ENCODE measurements around the gene LRP8.
"Not testable (repeated sequence)": the region's sequence is repeated elsewhere in the genome, so short reads cannot be mapped to it uniquely, and the experiment has no call there.

Gene LRP8

DNA sequence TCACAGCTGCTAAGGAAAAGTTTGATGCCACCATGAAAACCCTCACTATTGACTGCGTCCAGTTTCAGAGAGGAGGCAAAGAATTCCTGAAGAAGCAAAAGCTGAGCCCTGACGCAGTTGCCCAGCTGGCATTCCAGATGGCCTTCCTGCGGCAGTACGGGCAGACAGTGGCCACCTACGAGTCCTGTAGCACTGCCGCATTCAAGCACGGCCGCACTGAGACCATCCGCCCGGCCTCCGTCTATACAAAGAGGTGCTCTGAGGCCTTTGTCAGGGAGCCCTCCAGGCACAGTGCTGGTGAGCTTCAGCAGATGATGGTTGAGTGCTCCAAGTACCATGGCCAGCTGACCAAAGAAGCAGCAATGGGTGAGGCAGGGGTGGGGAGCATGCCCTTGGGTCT lies 116.9 kb downstream of the LRP8 start:
- no peak for DNase-seq (ENCODE audit: low read depth)

DNA sequence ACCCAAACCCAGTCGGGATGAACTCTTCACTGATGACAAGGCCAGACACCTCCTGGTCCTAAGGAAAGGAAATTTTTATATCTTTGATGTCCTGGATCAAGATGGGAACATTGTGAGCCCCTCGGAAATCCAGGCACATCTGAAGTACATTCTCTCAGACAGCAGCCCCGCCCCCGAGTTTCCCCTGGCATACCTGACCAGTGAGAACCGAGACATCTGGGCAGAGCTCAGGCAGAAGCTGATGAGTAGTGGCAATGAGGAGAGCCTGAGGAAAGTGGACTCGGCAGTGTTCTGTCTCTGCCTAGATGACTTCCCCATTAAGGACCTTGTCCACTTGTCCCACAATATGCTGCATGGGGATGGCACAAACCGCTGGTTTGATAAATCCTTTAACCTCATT lies 117.5 kb downstream of the LRP8 start:
- DNase-seq (ENCODE audit: low read depth), result no peak

DNA sequence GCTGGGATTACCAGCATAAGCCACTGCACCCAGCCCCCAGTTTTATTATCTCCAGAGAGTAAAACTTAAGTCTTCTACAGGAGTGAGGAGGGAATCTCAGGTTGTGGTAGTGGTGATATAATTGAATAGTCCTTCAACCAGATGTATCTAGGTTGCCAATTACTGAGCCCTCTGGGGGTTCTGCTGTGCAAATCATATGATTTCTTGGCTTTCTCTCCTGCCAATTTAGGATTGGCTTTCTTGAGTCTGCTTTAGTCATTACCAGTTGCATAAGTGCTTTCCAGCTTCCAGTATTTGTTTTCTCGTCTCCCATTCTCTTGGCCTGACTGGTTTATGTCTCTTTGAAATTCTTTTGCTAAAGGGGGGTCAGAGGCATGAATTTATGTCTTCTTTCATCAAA lies 120.1 kb downstream of the LRP8 start:
- no peak for DNase-seq (ENCODE audit: low read depth)

DNA sequence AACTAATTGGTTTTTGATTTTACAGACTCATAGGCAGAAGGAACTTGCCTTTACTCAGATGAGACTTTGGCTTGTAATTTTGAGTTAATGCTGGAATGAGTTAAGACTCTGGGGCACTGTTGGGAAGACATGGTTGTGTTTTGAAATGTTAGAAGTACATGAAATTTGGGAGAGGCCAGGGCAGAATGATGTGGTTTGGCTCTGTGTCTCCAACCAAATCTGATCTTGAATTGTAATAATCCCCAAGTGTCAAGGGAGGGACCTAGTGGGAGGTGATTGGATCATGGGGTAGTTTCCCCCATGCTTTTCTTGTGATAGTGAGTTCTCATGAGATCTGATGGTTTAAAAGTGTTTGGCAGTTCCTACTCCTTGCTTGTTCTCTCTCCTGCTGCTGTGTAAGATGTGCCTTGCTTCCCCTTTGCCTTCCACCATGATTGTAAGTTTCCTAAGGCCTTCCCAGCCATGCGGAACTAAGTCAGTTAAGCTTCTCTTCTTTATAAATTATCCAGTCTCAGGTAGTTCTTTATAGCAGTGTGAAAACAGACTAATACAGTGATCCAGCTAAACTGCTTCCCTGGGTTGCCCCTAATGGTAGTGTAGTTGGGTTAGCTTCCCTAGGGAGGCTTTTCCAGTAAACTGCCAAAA lies 121.0 kb downstream of the LRP8 start:
- DNase-seq (ENCODE audit: low read depth), result no peak

DNA sequence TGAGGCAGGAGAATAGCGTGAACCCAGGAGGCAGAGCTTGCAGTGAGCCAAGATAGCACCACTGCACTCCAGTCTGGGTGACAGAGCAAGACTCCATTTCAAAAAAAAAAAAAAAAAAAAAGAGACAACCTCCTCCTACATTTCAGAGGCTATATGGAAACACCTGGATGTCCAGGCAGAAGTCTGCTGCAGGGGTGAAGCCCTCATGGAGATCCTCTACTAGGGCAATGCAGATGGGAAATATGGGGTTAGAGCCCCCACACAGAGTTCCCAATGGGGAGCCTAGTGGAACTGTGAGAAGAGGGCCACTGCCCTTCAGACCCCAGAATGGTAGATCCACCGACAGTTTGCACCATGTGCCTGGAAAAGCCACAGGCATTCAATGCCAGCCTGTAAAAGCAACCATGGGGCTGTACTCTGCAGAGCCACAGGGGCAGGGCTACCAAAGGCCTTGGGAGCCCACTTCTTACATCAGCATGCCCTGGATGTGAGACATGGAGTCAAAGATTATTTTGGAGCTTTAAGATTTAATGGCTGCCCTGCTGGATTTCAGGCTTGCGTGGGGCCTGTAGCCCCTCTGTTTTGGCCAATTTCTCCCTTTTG lies 121.7 kb downstream of the LRP8 start:
- DNase-seq (ENCODE audit: low read depth), result not testable (repeated sequence)

DNA sequence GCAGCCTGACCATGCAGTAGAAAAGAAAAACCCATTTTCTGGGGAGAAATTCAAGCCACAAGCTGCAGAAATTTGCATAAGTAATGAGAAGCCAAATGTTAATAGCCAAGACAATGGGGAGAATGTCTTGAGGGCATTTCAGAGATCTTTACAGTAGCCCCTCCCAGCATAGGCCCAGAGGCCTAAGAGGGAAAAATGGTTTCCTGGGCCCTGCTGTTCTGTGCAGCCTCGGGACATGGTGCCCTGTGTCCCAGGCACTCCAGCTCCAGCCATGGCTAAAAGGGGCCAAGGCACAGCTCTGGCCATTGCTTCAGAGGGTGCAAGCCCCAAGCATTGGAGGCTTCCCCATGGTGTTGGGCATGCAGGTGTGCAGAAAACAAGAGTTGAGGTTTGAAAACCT lies 122.4 kb downstream of the LRP8 start:
- not testable (repeated sequence) for DNase-seq (ENCODE audit: low read depth)

DNA sequence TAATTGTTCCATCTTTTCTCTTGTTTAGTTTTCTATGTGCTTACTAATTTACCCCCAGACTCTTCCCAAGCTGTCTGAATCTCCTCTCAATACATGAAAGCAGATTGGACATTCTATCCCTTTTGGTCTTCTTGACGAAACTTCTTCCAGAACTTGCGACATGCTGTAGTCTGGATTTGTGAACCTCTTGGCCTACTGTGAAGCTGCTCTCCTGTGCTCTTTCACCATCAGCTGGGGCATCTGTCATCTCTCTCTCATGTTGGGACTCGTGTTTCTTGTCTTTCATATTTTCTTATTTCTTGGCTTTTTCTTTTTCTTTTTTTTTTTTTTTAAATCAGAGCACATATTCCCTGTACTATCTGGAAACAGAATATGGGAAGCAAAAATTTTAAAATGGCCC lies 124.4 kb downstream of the LRP8 start:
- DNase-seq (ENCODE audit: low read depth), result peak; percentile 59

DNA sequence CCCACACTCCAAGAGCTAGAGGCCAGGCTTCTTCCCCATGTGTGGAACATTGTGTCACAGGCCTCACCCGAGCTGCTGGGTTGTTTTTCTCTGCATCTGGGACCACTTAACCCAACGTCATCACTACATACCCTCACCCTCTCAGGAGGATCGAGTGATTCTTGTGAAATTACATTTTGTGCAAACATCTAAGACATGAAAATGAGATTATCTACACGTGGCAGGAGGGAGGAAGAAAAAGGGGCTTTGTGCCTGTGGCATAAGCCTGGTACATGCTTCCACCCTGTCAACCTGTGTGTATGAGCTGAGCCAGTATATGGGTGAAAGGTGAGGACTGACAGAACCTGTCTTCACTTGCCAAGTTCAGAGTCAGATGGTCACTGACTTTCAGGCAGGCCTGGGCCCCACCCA lies 129.6 kb downstream of the LRP8 start:
- peak; percentile 40 for DNase-seq (ENCODE audit: low read depth)

DNA sequence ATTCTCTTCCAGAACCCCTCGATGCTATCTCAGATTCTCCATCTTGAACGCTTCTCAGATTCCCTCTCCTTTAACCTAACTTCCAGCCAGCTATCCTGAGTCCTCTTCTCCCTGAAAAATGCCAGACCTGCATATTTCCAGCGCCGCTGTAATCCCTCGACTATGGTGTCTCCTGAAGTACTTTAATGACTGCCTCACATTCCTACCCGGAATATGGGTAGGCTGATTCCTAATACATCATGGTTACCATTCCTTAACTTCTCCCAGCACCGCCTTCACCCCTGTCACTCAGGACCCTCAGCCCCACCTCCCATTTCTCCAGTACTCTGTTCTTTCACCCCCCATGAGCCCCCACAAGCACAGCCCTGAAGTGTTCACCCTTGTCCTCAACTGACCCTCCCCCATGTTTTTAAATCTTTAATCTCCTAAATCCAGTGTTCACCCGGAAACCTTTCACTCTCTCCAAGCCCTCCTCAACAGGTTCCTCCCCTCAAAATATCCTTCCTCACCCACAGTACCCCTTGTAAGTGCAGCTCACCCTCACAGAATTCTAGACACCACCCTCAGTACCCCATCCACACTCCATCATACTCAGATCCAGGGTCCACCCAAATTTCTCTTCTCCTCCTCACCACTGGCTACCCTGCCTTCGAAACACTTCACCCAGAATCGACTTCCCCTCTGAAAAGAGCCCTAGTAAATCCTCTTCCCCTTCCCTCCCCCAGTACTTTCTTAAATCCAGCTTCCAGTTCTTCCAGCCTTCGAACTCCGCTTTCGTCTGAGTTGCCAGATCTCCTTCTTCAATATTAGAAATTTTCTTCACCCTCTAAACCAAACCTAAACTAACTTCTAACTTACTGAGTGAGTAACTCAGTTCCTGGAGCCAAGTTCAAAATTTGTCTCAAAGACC lies 130.3 kb downstream of the LRP8 start:
- DNase-seq (ENCODE audit: low read depth), result peak; percentile 49

DNA sequence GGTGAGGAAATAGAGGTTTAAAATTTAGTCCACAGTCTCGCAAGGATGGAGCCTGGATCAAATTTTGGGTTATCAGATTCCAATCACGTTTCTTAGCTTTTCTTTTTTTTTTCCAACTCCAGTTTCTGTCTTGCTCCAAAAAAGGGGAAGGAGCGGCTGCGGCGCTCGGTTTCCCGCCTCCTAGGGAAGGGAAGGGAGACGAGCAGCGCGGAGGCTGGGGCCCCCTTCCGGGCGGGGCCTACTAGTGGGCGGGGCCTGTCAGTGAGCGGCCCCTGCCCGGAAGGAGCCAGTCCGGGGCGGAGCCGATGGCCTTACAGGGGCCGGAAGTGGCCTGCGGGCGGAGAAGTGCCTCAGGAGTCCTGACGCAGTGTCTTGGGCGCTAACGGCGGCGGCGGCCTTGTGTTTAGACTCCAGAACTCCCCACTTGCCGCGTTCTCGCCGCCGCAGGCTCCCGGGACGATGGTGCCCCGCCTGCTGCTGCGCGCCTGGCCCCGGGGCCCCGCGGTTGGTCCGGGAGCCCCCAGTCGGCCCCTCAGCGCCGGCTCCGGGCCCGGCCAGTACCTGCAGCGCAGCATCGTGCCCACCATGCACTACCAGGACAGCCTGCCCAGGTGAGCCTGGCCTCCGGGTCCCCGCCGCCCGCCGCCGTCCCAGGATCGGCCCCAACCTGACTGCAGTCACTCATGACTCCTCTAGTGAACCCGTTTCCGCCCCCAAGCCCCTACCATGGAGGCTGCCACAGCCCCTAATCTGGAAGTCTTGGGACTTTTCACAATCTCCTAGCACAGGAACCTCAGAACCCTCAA lies 131.2 kb downstream of the LRP8 start, which contains the start of gene CPT2:
Gene CPT2, plus strand, starts transcription at position 340 of the 806 bp plus-strand sequence. Its CDS starts 120 bp downstream, at position 460.
- peak; percentile 86 for DNase-seq (ENCODE audit: low read depth)

DNA sequence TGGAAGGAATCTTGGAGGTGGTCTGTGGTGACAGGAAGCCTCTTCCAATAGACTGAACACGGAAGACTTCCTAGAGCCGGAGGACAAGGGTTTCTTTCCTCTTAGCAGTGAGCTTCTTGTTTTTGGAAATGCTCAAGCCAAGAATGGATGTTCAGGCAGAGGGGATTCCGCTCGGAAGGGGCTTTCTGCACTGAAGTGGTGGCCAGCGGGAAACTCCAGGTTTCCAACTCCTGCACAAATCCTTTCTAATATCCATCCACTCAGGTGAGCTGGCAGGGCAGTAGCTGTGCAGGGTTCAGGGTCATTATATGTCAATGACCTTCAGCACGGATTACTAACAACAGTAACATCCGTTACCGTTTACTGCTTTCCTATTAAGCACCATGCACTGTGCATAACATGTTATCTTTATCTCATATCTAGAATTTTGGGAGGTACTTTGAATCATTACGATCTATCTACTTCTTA lies 131.8 kb downstream of the LRP8 start:
- no peak for DNase-seq (ENCODE audit: low read depth)

DNA sequence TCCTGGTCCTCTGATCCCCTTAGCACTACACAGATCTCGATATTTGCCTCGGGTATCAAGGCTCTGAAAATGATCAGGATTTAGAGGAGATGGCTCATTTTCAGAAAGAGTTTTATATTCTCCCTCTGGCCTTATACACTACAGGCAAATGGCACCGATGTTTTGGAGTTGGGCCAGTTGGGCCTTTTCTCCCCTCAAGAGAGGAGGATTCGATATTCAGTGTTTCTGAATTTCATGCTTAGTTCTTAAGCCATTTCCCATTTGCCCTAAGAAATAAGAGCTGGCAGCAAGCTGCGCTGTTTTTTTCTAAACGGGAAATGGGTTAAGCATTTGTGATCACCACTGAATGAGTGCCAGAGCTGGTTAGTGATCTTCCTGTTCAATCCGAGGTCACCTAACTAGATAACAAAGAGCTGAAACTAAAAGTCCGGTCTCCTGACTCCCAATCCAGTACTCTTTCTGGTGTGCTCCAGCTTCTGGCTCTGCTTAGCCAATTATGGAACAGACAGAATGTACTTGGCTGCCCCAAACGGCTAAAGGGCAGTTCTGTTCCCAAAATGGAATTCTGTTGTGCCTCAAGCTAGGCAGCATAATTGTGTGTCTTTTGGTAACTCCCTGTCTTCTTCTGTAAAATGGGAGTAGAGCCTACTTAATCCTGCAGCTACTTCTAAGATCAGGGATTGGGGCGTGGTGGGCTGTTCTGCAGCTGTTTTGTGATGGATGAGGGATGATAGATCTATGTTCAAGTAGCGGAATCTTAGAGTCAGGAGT lies 132.4 kb downstream of the LRP8 start:
- no peak for DNase-seq (ENCODE audit: low read depth)
